GM18517 (cell line): ENCODE data around the gene MBTPS2.
"Not testable (repeated sequence)": the region's sequence is repeated elsewhere in the genome, so short reads cannot be mapped to it uniquely, and the experiment has no call there.

Experiments used
- ATAC-seq: cut with Tn5 transposase; IDR thresholded peaks from one replicate; pipeline ENCODE4 v1.9.1; 2021; ENCODE audit warnings: mild to moderate bottlenecking, moderate library complexity; ENCODE audit not compliant: unreplicated experiment

The MBTPS2 gene

GRCh38 chrX:21855937-21856415, 16.6 kb downstream of the MBTPS2 start, which contains the start of gene YY2:
Gene YY2 (plus strand): TSS chrX:21855987. CDS start chrX:21856485, 498 bp downstream.
- no peak for ATAC-seq

- no peak for ATAC-seq
Observed at GRCh38 chrX:21856504-21856903, 17.1 kb downstream of the MBTPS2 start.

GRCh38 chrX:21863241-21863640, 23.8 kb downstream of the MBTPS2 start:
- no peak for ATAC-seq

DNA sequence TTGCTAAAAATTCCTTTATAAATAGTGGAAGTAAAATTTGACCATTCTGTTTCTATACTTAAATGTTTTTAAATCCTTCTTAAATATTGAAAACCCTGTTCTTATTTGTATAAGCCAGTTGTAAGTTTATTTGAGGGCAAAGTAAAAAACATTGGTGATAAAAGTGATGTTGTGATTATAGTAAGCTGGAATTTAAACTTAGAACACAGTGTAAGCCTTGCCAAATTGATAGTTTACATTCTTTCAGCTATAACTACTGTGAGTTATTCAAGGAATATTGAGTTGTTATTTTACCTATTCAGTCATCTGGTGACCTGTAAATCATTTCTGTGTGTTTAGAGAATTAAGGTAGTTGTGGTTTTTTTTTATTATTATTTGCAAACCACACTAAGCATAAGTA, 26.0 kb downstream of the MBTPS2 start:
- no peak for ATAC-seq

GRCh38 chrX:21870494-21870893, 31.1 kb downstream of the MBTPS2 start:
- ATAC-seq = no peak

GRCh38 chrX:21873063-21873775, 33.8 kb downstream of the MBTPS2 start:
- ATAC-seq = no peak

DNA sequence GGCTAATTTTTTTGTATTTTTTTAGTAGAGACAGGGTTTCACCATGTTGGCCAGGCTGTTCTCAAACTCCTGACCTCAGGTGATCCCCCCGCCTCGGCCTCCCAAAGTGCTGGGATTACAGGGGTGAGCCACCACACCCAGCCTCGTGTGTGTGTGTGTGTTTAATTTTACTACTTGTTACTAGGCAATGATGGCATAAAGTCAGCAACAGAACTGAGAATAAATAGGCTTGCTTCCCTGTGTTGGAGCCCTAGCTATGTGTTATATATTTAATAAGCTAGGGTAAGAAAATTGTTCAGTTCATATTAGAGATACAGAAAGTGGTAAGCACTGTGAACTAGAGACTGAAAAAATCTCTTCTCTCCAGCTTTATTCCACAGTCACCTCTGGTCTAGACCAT, 34.8 kb downstream of the MBTPS2 start:
- not testable (repeated sequence) for ATAC-seq

DNA sequence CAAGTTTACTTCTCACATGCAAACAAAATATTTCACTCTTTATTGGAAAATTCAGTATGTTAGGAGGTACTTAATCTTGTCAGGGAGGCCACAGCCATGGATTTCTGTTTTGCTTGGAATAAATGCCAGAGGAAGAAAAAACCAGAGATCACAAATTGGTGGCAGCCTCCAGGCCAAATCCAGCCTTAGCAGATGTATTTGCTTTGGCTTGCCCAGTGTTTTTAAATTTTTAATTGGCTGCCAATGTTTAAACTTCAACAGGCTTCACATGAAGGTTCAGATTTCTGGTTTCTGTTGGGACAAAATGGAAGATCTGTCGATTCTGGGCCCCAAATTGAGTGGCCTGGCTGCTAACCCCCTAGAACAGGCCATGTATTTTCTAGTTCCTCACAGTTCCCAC, 35.6 kb downstream of the MBTPS2 start:
- ATAC-seq = no peak

DNA sequence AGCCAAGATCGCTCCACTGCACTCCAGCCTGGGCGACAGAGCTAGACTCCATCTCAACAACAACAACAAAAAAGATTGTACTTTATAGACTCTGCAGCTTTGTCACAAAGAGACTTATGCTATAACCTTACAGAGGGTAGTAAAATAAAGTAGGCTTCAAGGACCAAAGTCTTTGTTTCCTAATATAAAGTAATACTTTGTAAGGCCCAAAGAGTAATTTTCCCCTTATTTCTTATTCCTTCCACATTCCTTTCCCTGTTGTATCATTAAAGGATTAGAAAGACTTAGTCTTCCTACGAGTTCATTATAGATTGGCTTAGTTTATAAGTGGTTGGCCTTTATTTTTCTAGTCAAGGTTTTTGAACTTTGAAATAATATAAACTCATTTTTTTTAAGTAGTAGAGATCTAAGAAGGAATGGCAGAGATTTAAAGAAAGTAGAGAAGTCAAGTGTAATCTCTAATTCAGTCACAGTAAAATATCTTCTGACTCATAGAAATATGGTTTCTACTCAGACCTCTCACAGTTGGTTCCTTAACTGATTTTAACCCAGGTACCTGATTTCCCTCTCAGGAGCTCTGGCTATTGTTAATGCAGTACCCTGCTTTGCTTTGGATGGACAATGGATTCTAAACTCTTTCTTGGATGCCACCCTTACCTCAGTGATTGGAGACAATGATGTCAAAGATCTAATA, 42.6 kb downstream of the MBTPS2 start:
- ATAC-seq = no peak

- no peak for ATAC-seq
Observed at GRCh38 chrX:21883258-21883657, 43.8 kb downstream of the MBTPS2 start.

- ATAC-seq = no peak
Observed at GRCh38 chrX:21885568-21885967, 46.2 kb downstream of the MBTPS2 start.

GRCh38 chrX:21905313-21905712, 65.9 kb downstream of the MBTPS2 start:
- ATAC-seq = no peak

DNA sequence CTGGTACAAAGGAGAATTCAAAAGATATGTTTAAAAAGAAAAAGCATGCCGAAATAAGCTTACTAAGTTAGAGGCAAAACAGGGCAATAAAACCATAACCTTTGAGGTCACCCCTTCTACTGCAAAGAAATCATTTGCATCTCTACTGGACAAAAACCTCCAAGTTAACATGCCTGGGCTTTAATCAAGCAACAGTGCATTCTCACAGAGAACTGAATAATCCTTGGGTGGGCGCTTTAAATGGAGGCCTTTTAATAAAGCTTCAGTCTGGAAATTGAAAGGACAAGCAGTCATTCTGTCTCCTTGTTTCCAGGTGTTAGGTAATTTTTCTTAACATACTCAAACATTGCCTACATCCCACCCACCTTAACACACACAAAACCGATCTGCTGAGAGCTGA, 66.5 kb downstream of the MBTPS2 start:
- ATAC-seq = no peak

DNA sequence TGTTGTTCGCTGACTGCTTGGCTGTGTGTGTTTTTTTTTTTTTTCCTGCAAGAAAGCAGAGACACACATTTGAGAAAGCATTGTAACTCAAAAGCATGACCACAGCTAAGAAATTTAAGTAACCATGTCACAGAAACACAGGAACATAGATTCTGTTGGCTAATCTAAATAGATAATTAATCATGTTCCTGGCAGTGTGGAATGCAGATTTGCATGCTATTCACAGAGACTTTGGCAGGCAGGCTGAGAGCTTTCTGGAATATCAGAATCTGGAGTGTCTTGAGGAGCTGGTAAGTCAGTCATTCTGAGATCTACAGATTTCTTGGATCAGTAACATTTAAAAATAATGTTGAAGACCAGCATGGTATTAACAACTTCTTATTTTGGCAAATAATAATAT, 67.8 kb downstream of the MBTPS2 start:
- ATAC-seq = no peak

GRCh38 chrX:21911481-21911880, 72.1 kb downstream of the MBTPS2 start:
- ATAC-seq = no peak

- no peak for ATAC-seq
Observed at GRCh38 chrX:21912220-21912619, 72.8 kb downstream of the MBTPS2 start.

DNA sequence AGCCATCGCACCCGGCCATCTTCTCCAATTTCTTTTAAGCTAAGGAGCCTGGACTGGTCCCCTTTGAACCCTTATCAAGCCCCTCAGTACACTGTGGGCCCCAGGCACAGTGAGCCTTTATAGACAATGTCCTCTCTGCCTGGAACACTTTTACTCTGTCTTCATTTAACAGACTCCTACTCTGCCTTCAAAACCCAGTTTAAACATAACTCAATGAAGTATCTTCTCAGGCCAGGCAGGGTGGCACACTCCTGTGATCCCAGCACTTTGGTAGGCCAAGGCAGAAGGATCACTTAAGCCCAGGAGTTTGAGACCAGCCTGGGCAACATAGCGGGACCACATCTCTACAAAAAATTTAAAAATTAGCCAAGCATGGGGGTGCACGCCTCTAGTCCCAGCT, 73.6 kb downstream of the MBTPS2 start:
- ATAC-seq = no peak

GRCh38 chrX:21926116-21926515, 86.7 kb downstream of the MBTPS2 start:
- ATAC-seq = no peak

- peak; percentile 74 for ATAC-seq
Observed at GRCh38 chrX:21926527-21927278, 87.3 kb downstream of the MBTPS2 start.

DNA sequence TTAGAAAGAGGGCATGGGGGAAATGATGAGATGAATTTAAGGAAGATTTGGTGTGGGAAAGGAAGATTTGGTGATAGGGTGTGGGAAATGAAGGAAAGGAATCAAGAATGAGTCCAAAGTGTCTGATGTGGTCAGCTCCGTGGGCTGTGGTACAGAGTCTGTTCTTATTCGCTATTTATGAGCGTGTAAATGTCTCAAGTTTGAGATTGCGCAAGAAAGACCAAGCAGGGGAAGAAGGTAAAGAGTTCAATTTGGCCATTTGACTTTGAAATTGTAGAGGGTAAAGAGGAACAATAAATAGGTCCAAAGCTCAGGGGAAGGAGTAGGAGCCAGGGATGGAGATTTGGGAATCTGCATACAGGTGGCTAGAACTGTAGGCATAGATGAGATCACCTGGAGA, 89.8 kb downstream of the MBTPS2 start:
- no peak for ATAC-seq

DNA sequence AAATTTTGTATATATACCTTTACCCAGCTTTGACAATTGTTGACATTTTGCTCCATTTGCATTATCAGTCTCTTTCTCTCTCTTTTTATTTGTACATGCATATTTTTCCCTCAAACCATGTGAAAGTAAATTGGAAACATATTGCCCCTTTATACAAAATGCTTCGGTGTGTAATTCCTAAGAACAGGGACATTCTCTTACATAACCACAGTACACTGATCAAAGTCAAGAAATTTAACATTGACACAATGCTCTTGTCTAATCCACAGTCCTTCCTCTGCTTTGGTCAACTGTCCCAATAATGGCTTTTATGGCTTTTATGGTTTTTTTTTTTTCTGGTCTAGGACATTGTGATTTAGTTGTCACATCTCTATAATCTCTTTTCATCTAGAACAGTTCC, 91.6 kb downstream of the MBTPS2 start:
- ATAC-seq = no peak
